Measurements from ENCODE around the gene EML6.

The EML6 gene

DNA sequence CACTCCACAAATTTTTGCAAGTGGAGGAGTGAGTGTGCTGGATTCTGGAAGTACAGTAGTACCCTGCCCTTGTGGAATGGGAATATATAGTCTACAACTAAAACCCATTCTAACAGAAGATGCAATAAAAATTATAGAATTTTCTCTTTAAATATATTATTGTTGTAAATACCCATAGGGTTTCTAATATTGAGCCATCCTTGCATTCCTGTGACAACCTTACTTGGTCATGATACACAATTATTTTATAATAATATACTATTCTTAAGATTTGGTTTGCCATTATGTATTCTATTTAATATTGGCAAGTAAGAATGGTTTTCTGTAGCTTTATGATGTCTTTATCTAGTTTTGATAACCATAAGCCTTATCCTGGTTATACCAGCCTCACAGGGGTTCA lies 52.2 kb downstream of the EML6 start:
- Mint-ChIP-seq H3K4me1 (ENCODE audit: low read depth) (no peaks in the 10 kb centered on the region), H3K27me3 (ENCODE audit: low read depth) (peaks cover 4% of the 10 kb centered on the region), H3K9me3 (peaks cover 17% of the 10 kb centered on the region), H3K4me3 (no peak overlapping the region), H3K36me3 (ENCODE audit: low read depth) (no peaks in the 10 kb centered on the region), H3K27ac (no peak overlapping the region)
- no peak for DNase-seq (ENCODE audit: low spot score)

GRCh38 chr2:54776494-54776893 lies 53.0 kb downstream of the EML6 start:
- Mint-ChIP-seq H3K36me3 (ENCODE audit: low read depth) (no peaks in the 10 kb centered on the region), H3K27me3 (ENCODE audit: low read depth) (peaks cover 6% of the 10 kb centered on the region), H3K9me3 (peaks cover 17% of the 10 kb centered on the region), H3K4me3 (no peak overlapping the region), H3K4me1 (ENCODE audit: low read depth) (no peaks in the 10 kb centered on the region), H3K27ac (no peak overlapping the region)
- no peak for DNase-seq (ENCODE audit: low spot score)

GRCh38 chr2:54783349-54783748 lies 59.9 kb downstream of the EML6 start:
- Mint-ChIP-seq H3K27ac (no peak overlapping the region), H3K27me3 (ENCODE audit: low read depth) (peaks cover 14% of the 10 kb centered on the region), H3K4me3 (no peak overlapping the region), H3K4me1 (ENCODE audit: low read depth) (no peaks in the 10 kb centered on the region), H3K9me3 (no peaks in the 10 kb centered on the region), H3K36me3 (ENCODE audit: low read depth) (no peaks in the 10 kb centered on the region)
- DNase-seq (ENCODE audit: low spot score), result no peak

GRCh38 chr2:54787270-54787669 lies 63.8 kb downstream of the EML6 start:
- no peaks in the 10 kb centered on the region for H3K4me1 Mint-ChIP-seq (ENCODE audit: low read depth)
- H3K4me3 Mint-ChIP-seq, result no peak overlapping the region
- H3K27ac Mint-ChIP-seq, result no peak overlapping the region

DNA sequence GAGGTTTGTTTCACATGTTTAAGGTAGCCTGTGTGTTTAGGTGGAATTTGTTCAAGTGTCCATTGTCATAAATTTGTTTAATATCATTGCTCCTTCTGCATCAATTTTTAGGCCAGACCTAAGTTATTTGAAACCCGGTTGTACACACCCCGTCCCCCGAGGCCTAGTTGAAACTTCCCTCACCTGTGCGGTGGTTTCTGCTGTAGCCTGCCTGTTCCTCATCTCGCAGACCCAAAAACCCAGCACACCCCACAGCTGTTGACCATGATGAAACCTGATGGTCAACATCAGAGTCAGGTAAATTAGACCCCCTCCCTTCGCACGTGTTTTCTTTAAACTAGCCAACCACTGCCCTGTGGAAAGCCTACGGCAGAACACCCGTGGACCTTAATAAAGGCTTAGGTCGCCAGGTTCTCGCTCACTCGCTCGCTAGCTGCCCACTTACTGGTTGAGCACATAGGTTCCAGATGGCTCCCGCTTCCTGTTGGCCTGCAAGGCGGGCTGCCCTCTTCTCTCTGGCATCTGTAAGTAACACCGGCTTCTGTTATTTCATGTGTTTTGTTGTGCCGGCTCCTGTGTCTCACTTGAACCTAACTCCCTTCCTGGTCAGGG lies 64.4 kb downstream of the EML6 start:
- DNase-seq (ENCODE audit: low spot score), result no peak
- H3K4me3 Mint-ChIP-seq, result no peak overlapping the region
- H3K36me3 Mint-ChIP-seq (ENCODE audit: low read depth), result no peaks in the 10 kb centered on the region
- no peak overlapping the region for H3K27ac Mint-ChIP-seq
- H3K9me3 Mint-ChIP-seq, result no peaks in the 10 kb centered on the region
- no peaks in the 10 kb centered on the region for H3K4me1 Mint-ChIP-seq (ENCODE audit: low read depth)
- H3K27me3 Mint-ChIP-seq (ENCODE audit: low read depth), result peaks cover 3% of the 10 kb centered on the region

More at GRCh38 chr2:54787270-54787669, 63.8 kb downstream of the EML6 start:
- DNase-seq (ENCODE audit: low spot score), result no peak
- Mint-ChIP-seq H3K27me3 (ENCODE audit: low read depth) (peaks cover 7% of the 10 kb centered on the region), H3K36me3 (ENCODE audit: low read depth) (no peaks in the 10 kb centered on the region), H3K9me3 (no peaks in the 10 kb centered on the region)

GRCh38 chr2:54789878-54790277 lies 66.4 kb downstream of the EML6 start:
- H3K4me3 Mint-ChIP-seq, result no peak overlapping the region
- no peaks in the 10 kb centered on the region for H3K9me3 Mint-ChIP-seq
- peaks cover 6% of the 10 kb centered on the region for H3K27me3 Mint-ChIP-seq (ENCODE audit: low read depth)

GRCh38 chr2:54791831-54792230 lies 68.4 kb downstream of the EML6 start:
- Mint-ChIP-seq H3K27ac (no peak overlapping the region), H3K4me1 (ENCODE audit: low read depth) (no peaks in the 10 kb centered on the region), H3K27me3 (ENCODE audit: low read depth) (peaks cover 8% of the 10 kb centered on the region), H3K36me3 (ENCODE audit: low read depth) (no peaks in the 10 kb centered on the region), H3K4me3 (no peak overlapping the region), H3K9me3 (no peaks in the 10 kb centered on the region)
- no peak for DNase-seq (ENCODE audit: low spot score)

More at GRCh38 chr2:54789878-54790277, 66.4 kb downstream of the EML6 start:
- no peak for DNase-seq (ENCODE audit: low spot score)
- no peaks in the 10 kb centered on the region for H3K4me1 Mint-ChIP-seq (ENCODE audit: low read depth)
- H3K36me3 Mint-ChIP-seq (ENCODE audit: low read depth), result no peaks in the 10 kb centered on the region
- H3K27ac Mint-ChIP-seq, result no peak overlapping the region

GRCh38 chr2:54797307-54797706 lies 73.8 kb downstream of the EML6 start:
- DNase-seq (ENCODE audit: low spot score), result no peak
- H3K4me1 Mint-ChIP-seq (ENCODE audit: low read depth), result no peaks in the 10 kb centered on the region

GRCh38 chr2:54801352-54801751 lies 77.9 kb downstream of the EML6 start:
- no peak overlapping the region for H3K27ac Mint-ChIP-seq
- H3K4me1 Mint-ChIP-seq (ENCODE audit: low read depth), result peaks cover 9% of the 10 kb centered on the region
- no peaks in the 10 kb centered on the region for H3K36me3 Mint-ChIP-seq (ENCODE audit: low read depth)
- H3K4me3 Mint-ChIP-seq, result no peak overlapping the region
- no peak for DNase-seq (ENCODE audit: low spot score)
- peaks cover 2% of the 10 kb centered on the region for H3K27me3 Mint-ChIP-seq (ENCODE audit: low read depth)
- peaks cover 12% of the 10 kb centered on the region for H3K9me3 Mint-ChIP-seq

More at GRCh38 chr2:54797307-54797706, 73.8 kb downstream of the EML6 start:
- Mint-ChIP-seq H3K27me3 (ENCODE audit: low read depth) (peaks cover 11% of the 10 kb centered on the region), H3K4me3 (no peak overlapping the region), H3K9me3 (no peaks in the 10 kb centered on the region), H3K36me3 (ENCODE audit: low read depth) (no peaks in the 10 kb centered on the region), H3K27ac (no peak overlapping the region)

- H3K9me3 Mint-ChIP-seq, result peaks cover 12% of the 10 kb centered on the region
- H3K27me3 Mint-ChIP-seq (ENCODE audit: low read depth), result peaks cover 2% of the 10 kb centered on the region
- H3K4me3 Mint-ChIP-seq, result no peak overlapping the region
- no peaks in the 10 kb centered on the region for H3K36me3 Mint-ChIP-seq (ENCODE audit: low read depth)
- no peak overlapping the region for H3K27ac Mint-ChIP-seq
- H3K4me1 Mint-ChIP-seq (ENCODE audit: low read depth), result peaks cover 9% of the 10 kb centered on the region
- DNase-seq (ENCODE audit: low spot score), result no peak
Measured at GRCh38 chr2:54803783-54804751, 80.6 kb downstream of the EML6 start.

DNA sequence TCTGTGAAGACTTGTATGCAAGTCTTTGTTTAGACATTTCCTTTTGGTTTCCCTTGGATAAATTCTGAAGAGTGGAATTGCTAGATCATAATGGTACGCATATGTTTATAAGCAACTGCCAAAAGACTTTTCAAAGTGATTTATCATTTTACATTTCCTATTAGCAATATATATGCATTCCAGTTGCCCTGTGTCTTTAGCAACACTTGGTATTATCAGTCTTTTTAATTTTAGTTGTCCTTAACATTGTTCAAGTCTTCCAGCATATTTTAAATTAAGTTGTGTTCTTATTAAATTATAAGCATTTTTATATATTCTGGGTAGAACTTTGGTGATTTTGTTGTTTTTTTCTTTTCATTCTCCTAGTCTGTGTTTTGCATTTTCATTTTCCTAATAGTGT lies 81.8 kb downstream of the EML6 start:
- Mint-ChIP-seq H3K4me1 (ENCODE audit: low read depth) (peaks cover 9% of the 10 kb centered on the region), H3K9me3 (peaks cover 12% of the 10 kb centered on the region), H3K27me3 (ENCODE audit: low read depth) (peaks cover 4% of the 10 kb centered on the region), H3K4me3 (no peak overlapping the region), H3K36me3 (ENCODE audit: low read depth) (no peaks in the 10 kb centered on the region), H3K27ac (no peak overlapping the region)
- no peak for DNase-seq (ENCODE audit: low spot score)

- no peak overlapping the region for H3K4me3 Mint-ChIP-seq
- peaks cover 9% of the 10 kb centered on the region for H3K4me1 Mint-ChIP-seq (ENCODE audit: low read depth)
- no peak overlapping the region for H3K27ac Mint-ChIP-seq
- DNase-seq (ENCODE audit: low spot score), result no peak
- H3K9me3 Mint-ChIP-seq, result peaks cover 12% of the 10 kb centered on the region
- H3K27me3 Mint-ChIP-seq (ENCODE audit: low read depth), result peaks cover 11% of the 10 kb centered on the region
- H3K36me3 Mint-ChIP-seq (ENCODE audit: low read depth), result no peaks in the 10 kb centered on the region
Measured at GRCh38 chr2:54806975-54807374, 83.5 kb downstream of the EML6 start.

- Mint-ChIP-seq H3K27ac (no peak overlapping the region), H3K4me3 (no peak overlapping the region), H3K9me3 (peaks cover 12% of the 10 kb centered on the region), H3K36me3 (ENCODE audit: low read depth) (no peaks in the 10 kb centered on the region), H3K27me3 (ENCODE audit: low read depth) (peaks cover 12% of the 10 kb centered on the region), H3K4me1 (ENCODE audit: low read depth) (peaks cover 4% of the 10 kb centered on the region)
- no peak for DNase-seq (ENCODE audit: low spot score)
Measured at GRCh38 chr2:54808661-54809060, 85.2 kb downstream of the EML6 start.

- Mint-ChIP-seq H3K36me3 (ENCODE audit: low read depth) (no peaks in the 10 kb centered on the region), H3K4me3 (no peak overlapping the region), H3K9me3 (peaks cover 11% of the 10 kb centered on the region), H3K27ac (no peak overlapping the region), H3K4me1 (ENCODE audit: low read depth) (no peaks in the 10 kb centered on the region), H3K27me3 (ENCODE audit: low read depth) (peaks cover 20% of the 10 kb centered on the region)
- DNase-seq (ENCODE audit: low spot score), result no peak
Measured at GRCh38 chr2:54809819-54810218, 86.4 kb downstream of the EML6 start.
